Lower leg skin (tissue), 3 donors: Measurements from ENCODE around the gene CACNA2D4.

Source experiments
- POLR2A ChIP-seq, 2 donors: fragments of 450-650 bp; IDR thresholded peaks; one replicate each; pipeline ENCODE4 v1.6.1; 2016 to 2017; ENCODE audit warnings: antibody characterized with exemption in 2 of 2, mild to moderate bottlenecking in 1 of 2, moderate library complexity in 1 of 2
- TF ChIP-seq, protein P1 (sequence below), 3 donors: fragments of 450-650 bp; IDR thresholded peaks; one replicate each; pipeline ENCODE4 v1.5.1; 2016; ENCODE audit warnings: antibody characterized with exemption in 3 of 3, mild to moderate bottlenecking in 3 of 3, moderate library complexity in 2 of 3

DNA sequence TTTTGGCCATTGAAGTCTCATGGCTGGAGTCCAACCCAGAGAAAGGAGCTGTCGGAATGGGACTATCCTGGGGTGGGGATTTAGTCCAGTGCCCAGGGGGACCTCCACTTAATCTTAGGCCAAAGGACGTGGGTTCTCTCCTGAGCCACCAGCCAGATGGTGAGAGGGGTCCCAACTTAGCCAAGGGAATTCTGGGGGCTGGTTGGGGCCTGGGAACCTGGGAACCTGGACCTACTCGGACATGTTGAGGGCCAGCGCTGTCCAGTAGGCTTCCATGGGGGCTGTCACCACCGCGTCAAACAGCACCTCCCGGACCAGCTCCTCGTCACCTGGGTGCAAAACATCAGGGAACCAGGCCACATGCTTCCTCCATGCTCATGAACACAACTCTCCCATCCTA, 64.7 kb downstream of the CACNA2D4 start:
- TF ChIP-seq, protein P1, sequence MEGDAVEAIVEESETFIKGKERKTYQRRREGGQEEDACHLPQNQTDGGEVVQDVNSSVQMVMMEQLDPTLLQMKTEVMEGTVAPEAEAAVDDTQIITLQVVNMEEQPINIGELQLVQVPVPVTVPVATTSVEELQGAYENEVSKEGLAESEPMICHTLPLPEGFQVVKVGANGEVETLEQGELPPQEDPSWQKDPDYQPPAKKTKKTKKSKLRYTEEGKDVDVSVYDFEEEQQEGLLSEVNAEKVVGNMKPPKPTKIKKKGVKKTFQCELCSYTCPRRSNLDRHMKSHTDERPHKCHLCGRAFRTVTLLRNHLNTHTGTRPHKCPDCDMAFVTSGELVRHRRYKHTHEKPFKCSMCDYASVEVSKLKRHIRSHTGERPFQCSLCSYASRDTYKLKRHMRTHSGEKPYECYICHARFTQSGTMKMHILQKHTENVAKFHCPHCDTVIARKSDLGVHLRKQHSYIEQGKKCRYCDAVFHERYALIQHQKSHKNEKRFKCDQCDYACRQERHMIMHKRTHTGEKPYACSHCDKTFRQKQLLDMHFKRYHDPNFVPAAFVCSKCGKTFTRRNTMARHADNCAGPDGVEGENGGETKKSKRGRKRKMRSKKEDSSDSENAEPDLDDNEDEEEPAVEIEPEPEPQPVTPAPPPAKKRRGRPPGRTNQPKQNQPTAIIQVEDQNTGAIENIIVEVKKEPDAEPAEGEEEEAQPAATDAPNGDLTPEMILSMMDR (IDR thresholded peaks at IDR 0.05), result no peak
- TF ChIP-seq POLR2A (IDR thresholded peaks at IDR 0.05), result no peak
